Measurements from ENCODE around the gene MTARC1.

- TF ChIP-seq CTCF (IDR thresholded peaks at IDR 0.05 in 2 of 3, conservative IDR thresholded peaks at IDR 0.05 in 1 of 3; ENCODE audit: borderline replicate concordance in 1 of 3, insufficient read depth in 1 of 3, low read depth in 2 of 3, low read length in 2 of 3) = no peak
- no peak for TF ChIP-seq EZH2 (IDR thresholded peaks at IDR 0.05)
- TF ChIP-seq POLR2A (IDR thresholded peaks at IDR 0.05; ENCODE audit: borderline replicate concordance, extremely low read depth, insufficient read depth, insufficient read length) = no peak
- TF ChIP-seq SIN3A (IDR thresholded peaks at IDR 0.05; ENCODE audit: low read depth) = no peak
- no peak for TF ChIP-seq POLR2AphosphoS5 (IDR thresholded peaks at IDR 0.05; ENCODE audit: low read depth, low read length)
- TF ChIP-seq EZH2phosphoT487 (IDR thresholded peaks at IDR 0.05; ENCODE audit: borderline replicate concordance) = no peak
- no peak for TF ChIP-seq JUND (IDR thresholded peaks at IDR 0.05)
- TF ChIP-seq ZFX (IDR thresholded peaks at IDR 0.05) = no peak
- no peak for TF ChIP-seq REST (IDR thresholded peaks at IDR 0.05; ENCODE audit: low read depth)
- TF ChIP-seq ZNF274 (IDR thresholded peaks at IDR 0.05; ENCODE audit: low read depth, low read length) = no peak
These were observed 10.8 kb downstream of the MTARC1 start for GRCh38 chr1:220797553-220797952.
